Breast epithelium (tissue), 3 donors: ENCODE results near the gene GLDC.

Experiments
- POLR2A ChIP-seq: fragments of 450-650 bp; IDR thresholded peaks from one replicate; pipeline ENCODE4 v1.6.1; 2016; ENCODE audit warnings: antibody characterized with exemption, mild to moderate bottlenecking, moderate library complexity
- POLR2AphosphoS5 ChIP-seq, 3 donors: sonication (generic); formaldehyde crosslinking; IDR thresholded peaks; one replicate each; pipeline ENCODE4 v1.6.1; 2017; ENCODE audit warnings: antibody characterized with exemption in 3 of 3
- TF ChIP-seq, protein P1 (sequence below), 3 donors: fragments of 450-650 bp; IDR thresholded peaks; one replicate each; pipeline ENCODE4 v1.5.1; 2016 to 2017; ENCODE audit warnings: antibody characterized with exemption in 3 of 3, mild to moderate bottlenecking in 3 of 3, moderate library complexity in 3 of 3

DNA sequence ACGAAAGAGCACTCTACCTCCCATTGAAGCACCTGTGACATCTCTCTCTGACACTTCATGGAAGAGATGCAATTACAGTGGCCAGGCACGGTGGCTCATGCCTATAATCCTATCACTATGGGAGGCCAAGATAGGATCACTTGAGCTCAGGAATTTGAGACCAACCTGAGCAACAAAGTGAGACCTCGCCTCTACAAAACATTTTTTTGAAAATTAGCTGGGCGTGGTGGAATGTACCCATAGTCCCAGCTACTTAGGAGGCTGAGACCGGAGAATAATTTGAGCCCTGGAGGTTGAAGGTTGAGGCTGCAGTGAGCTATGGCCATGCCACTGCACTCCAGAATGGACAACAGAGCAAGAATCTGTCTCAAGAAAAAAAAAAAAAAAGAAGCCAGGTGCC lies 45.5 kb downstream of the GLDC start:
- TF ChIP-seq, protein P1, sequence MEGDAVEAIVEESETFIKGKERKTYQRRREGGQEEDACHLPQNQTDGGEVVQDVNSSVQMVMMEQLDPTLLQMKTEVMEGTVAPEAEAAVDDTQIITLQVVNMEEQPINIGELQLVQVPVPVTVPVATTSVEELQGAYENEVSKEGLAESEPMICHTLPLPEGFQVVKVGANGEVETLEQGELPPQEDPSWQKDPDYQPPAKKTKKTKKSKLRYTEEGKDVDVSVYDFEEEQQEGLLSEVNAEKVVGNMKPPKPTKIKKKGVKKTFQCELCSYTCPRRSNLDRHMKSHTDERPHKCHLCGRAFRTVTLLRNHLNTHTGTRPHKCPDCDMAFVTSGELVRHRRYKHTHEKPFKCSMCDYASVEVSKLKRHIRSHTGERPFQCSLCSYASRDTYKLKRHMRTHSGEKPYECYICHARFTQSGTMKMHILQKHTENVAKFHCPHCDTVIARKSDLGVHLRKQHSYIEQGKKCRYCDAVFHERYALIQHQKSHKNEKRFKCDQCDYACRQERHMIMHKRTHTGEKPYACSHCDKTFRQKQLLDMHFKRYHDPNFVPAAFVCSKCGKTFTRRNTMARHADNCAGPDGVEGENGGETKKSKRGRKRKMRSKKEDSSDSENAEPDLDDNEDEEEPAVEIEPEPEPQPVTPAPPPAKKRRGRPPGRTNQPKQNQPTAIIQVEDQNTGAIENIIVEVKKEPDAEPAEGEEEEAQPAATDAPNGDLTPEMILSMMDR (IDR thresholded peaks at IDR 0.05), result no peak
- TF ChIP-seq POLR2A (no peak), POLR2AphosphoS5 (IDR thresholded peaks at IDR 0.05) (no peak)
